ENCODE data around the gene NFIL3.
"Not testable (repeated sequence)": the region's sequence is repeated elsewhere in the genome, so short reads cannot be mapped to it uniquely, and the experiment has no call there.

NFIL3 gene

GRCh38 chr9:91392435-91392834, 31.2 kb downstream of the NFIL3 start:
- no peak for DNase-seq
- TF ChIP-seq CTCF (IDR thresholded peaks at IDR 0.05) = no peak
- Histone ChIP-seq H3K4me1 (no peaks in the 10 kb centered on the region), H3K4me3 (no peak overlapping the region), H3K9me3 (no peaks in the 10 kb centered on the region), H3K36me3 (no peaks in the 10 kb centered on the region), H3K27me3 (no peaks in the 10 kb centered on the region), H3K27ac (no peak overlapping the region)
- intact Hi-C loops (cut with DNase I; ENCODE audit: low total_unique reads) = no loop called here

GRCh38 chr9:91391818-91392217, 31.8 kb downstream of the NFIL3 start:
- H3K27me3 ChIP-seq = no peaks in the 10 kb centered on the region
- no peaks in the 10 kb centered on the region for H3K9me3 ChIP-seq
- no peak overlapping the region for H3K4me3 ChIP-seq
- H3K27ac ChIP-seq = no peak overlapping the region
- no peak for TF ChIP-seq CTCF (IDR thresholded peaks at IDR 0.05)
- intact Hi-C loops (cut with DNase I; ENCODE audit: low total_unique reads) = no loop called here
- no peaks in the 10 kb centered on the region for H3K4me1 ChIP-seq
- DNase-seq = no peak
- H3K36me3 ChIP-seq = no peaks in the 10 kb centered on the region

- H3K9me3 ChIP-seq = no peaks in the 10 kb centered on the region
- TF ChIP-seq CTCF (IDR thresholded peaks at IDR 0.05) = no peak
- H3K27ac ChIP-seq = no peak overlapping the region
- intact Hi-C loops (cut with DNase I; ENCODE audit: low total_unique reads) = no loop called here
- no peak for DNase-seq
- H3K4me1 ChIP-seq = no peaks in the 10 kb centered on the region
- no peak overlapping the region for H3K4me3 ChIP-seq
- no peaks in the 10 kb centered on the region for H3K36me3 ChIP-seq
- no peaks in the 10 kb centered on the region for H3K27me3 ChIP-seq
Measured at GRCh38 chr9:91391412-91391811, 32.2 kb downstream of the NFIL3 start.

GRCh38 chr9:91389686-91390085, 33.9 kb downstream of the NFIL3 start:
- H3K9me3 ChIP-seq; intact Hi-C loops (cut with DNase I; ENCODE audit: low total_unique reads); H3K27me3 ChIP-seq; H3K36me3 ChIP-seq; DNase-seq; H3K4me3 ChIP-seq; H3K4me1 ChIP-seq; H3K27ac ChIP-seq: not testable (repeated sequence)

- no peaks in the 10 kb centered on the region for H3K36me3 ChIP-seq
- H3K27me3 ChIP-seq = no peaks in the 10 kb centered on the region
- H3K4me3 ChIP-seq = no peak overlapping the region
- intact Hi-C loops (cut with DNase I; ENCODE audit: low total_unique reads) = no loop called here
- H3K4me1 ChIP-seq = no peaks in the 10 kb centered on the region
- no peak for DNase-seq
- no peaks in the 10 kb centered on the region for H3K9me3 ChIP-seq
- no peak for TF ChIP-seq CTCF (IDR thresholded peaks at IDR 0.05)
- no peak overlapping the region for H3K27ac ChIP-seq
Measured at GRCh38 chr9:91386765-91387164, 36.9 kb downstream of the NFIL3 start.

GRCh38 chr9:91384954-91385353, 38.7 kb downstream of the NFIL3 start:
- Histone ChIP-seq H3K4me3 (no peak overlapping the region), H3K9me3 (no peaks in the 10 kb centered on the region), H3K4me1 (no peaks in the 10 kb centered on the region), H3K36me3 (no peaks in the 10 kb centered on the region), H3K27me3 (no peaks in the 10 kb centered on the region), H3K27ac (no peak overlapping the region)
- intact Hi-C loops (cut with DNase I; ENCODE audit: low total_unique reads) = no loop called here
- no peak for TF ChIP-seq CTCF (IDR thresholded peaks at IDR 0.05)
- DNase-seq = no peak

Measured in tibial artery (tissue), 4 donors.